AG04450 (cell line): Measurements from ENCODE around the gene TPH2. TPM values are rescaled to one million over a fixed set of nuclear protein-coding genes. Genes with fewer than 3 reads are reported as not detected.

Experiments used
- CTCF ChIA-PET: fragments of 300-600, 350-600 bp; formaldehyde crosslinking; extraction: SDS; loops from one replicate; lab custom pipeline; 2022; ENCODE audit warnings: antibody characterized with exemption, inconsistent platforms; lab: Charles Lee
- POLR2A ChIA-PET: fragments of 350-600 bp; formaldehyde crosslinking; extraction: SDS; loops from one replicate; lab custom pipeline; 2021; ENCODE audit warnings: antibody characterized with exemption, inconsistent platforms; lab: Yijun Ruan, JAX
- DNase-seq: peaks from one replicate; pipeline ENCODE4 v3.0.0-alpha.2; 2011; ENCODE audit warnings: low read depth, low spot score
- H3K27ac ChIP-seq: one replicate; pipeline ENCODE4 v1.5.1; 2012; ENCODE audit warnings: low read depth, low read length, control low read depth
- H3K27me3 ChIP-seq: one replicate; pipeline ENCODE4 v1.6.0; 2012; ENCODE audit warnings: low read length; ENCODE audit not compliant: control insufficient read depth, insufficient read depth
- H3K4me3 ChIP-seq: 2 replicates; pipeline ENCODE4 v1.5.1; 2011; ENCODE audit warnings: mild to moderate bottlenecking, low read depth, low read length, control low read depth
- H3K9me3 ChIP-seq: 2 replicates; pipeline ENCODE4 v1.5.1; 2012; ENCODE audit warnings: low read length; ENCODE audit not compliant: control insufficient read depth, insufficient read depth
- polyA plus RNA-seq: library from polyadenylated mRNA; depleted of rRNA; stranded (reverse); fragments of >200 nt; gene quantifications from 2 replicates; pipeline ENCODE4 v1.2.3, GENCODE V29; 2011
- TF ChIP-seq, protein P1 (sequence below): IDR thresholded peaks from 2 replicates; pipeline ENCODE4 v1.5.1; 2011; ENCODE audit warnings: low read depth, low read length, control low read depth, inconsistent platforms

TPH2 gene
- polyA plus RNA-seq, 1 experiment, result 0.04 TPM

DNA sequence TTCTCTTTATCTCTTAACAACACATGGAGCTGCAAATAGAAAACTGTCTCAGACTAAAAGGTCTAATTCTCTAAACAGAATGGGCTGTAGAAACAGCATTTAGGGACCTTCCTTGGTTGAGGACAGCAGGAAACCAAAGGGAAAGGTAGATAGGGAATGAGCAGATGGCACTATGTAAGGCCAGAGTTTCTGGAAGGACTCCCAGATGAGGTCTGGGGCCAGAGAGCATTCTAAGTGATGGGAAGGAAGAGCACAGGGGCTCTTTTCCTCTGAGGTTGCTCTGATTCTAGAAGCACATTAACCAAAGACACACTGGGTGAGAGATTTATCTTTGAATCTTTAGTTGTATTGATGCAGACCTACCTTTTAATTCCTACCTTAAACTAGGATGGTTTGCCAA lies 79.4 kb downstream of the TPH2 start:
- CTCF ChIA-PET, result interaction anchor here (0.6 to 2.8 kb wide), 8 partner anchors 10 to 755 kb away, joined by 3 to 15 read pairs (median 6); no protein-coding TSS in a partner anchor
- TF ChIP-seq, protein P1, sequence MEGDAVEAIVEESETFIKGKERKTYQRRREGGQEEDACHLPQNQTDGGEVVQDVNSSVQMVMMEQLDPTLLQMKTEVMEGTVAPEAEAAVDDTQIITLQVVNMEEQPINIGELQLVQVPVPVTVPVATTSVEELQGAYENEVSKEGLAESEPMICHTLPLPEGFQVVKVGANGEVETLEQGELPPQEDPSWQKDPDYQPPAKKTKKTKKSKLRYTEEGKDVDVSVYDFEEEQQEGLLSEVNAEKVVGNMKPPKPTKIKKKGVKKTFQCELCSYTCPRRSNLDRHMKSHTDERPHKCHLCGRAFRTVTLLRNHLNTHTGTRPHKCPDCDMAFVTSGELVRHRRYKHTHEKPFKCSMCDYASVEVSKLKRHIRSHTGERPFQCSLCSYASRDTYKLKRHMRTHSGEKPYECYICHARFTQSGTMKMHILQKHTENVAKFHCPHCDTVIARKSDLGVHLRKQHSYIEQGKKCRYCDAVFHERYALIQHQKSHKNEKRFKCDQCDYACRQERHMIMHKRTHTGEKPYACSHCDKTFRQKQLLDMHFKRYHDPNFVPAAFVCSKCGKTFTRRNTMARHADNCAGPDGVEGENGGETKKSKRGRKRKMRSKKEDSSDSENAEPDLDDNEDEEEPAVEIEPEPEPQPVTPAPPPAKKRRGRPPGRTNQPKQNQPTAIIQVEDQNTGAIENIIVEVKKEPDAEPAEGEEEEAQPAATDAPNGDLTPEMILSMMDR, result no peak
- no peaks in the 10 kb centered on the region for H3K9me3 ChIP-seq
- no peak overlapping the region for H3K27ac ChIP-seq
- no peak overlapping the region for H3K4me3 ChIP-seq
- DNase-seq, result no peak
- POLR2A ChIA-PET, result no interaction called here
- H3K27me3 ChIP-seq, result peaks cover 8% of the 10 kb centered on the region

DNA sequence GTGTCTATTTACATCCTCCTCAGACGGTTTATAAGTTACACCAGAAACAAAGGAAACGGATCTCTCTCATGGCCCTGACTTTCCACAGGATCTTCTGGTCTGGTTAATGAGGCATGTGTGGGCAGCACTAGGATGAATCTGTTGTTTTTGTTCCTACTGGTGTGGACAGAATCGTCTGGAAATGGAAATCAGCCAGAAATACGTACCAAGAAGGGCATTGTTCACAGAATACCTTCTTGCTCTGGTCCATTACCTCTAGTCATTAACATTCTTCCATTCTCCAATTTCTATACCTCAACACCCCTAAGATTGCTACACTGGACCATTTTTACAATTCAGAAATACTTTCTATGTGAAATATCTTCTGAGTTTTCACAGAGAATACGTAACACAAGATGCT lies 86.0 kb downstream of the TPH2 start:
- no peak overlapping the region for H3K4me3 ChIP-seq
- POLR2A ChIA-PET, result no interaction called here
- CTCF ChIA-PET, result interaction anchor here (2.3 kb wide), 1 partner anchor 8 kb away, joined by 10 read pairs; no protein-coding TSS in a partner anchor
- H3K27me3 ChIP-seq, result peaks cover 2% of the 10 kb centered on the region
- H3K9me3 ChIP-seq, result no peaks in the 10 kb centered on the region
- DNase-seq, result no peak
- H3K27ac ChIP-seq, result no peak overlapping the region
- TF ChIP-seq, protein P1, result no peak

DNA sequence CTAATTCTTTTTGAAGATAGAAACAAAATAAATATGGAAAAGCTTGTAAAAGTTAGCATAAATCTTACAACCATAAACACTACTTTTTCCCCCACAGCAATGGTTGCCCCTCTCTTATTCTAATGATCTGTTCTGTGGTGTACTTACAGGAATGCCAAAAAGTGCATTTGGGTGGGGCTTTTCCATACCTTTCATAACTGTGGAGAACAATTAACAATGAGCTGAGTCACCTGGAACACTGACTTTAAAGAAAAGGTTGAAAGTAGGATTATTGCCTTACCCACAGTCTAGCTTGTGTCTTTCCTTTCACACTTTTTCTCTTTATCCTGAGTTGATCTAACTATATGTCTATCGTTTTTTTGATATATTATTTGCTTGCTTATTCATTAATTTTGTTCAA lies 86.9 kb downstream of the TPH2 start:
- CTCF ChIA-PET, result interaction anchor here (2.3 kb wide), 1 partner anchor 8 kb away, joined by 10 read pairs; no protein-coding TSS in a partner anchor

DNA sequence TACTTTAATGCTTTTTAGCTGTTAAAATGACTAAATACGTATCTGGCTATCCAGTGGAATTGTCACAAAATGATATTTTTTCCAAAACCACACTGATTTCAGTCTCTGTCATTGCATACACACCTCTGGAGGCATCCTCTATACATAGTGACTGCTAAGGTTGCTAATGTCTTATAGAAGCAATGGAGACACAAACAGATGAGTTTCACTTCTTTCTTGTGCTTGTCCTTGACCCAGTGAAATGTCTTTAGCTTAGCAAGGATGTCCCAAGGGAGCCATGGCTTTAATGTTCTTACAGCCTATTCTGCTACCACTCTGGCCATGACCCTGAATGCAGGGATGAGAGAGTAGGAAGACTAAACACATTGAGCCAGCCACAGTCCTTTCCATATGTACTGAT lies 90.3 kb downstream of the TPH2 start:
- no peak for DNase-seq
- no peak overlapping the region for H3K27ac ChIP-seq
- POLR2A ChIA-PET, result no interaction called here
- H3K27me3 ChIP-seq, result no peaks in the 10 kb centered on the region
- CTCF ChIA-PET, result no interaction called here
- no peaks in the 10 kb centered on the region for H3K9me3 ChIP-seq
- TF ChIP-seq, protein P1, result no peak
- no peak overlapping the region for H3K4me3 ChIP-seq

More for the DNA sequence above, 86.9 kb downstream of the TPH2 start:
- H3K4me3 ChIP-seq, result no peak overlapping the region
- TF ChIP-seq, protein P1, result no peak
- POLR2A ChIA-PET, result no interaction called here
- H3K9me3 ChIP-seq, result no peaks in the 10 kb centered on the region
- DNase-seq, result no peak
- no peaks in the 10 kb centered on the region for H3K27me3 ChIP-seq
- no peak overlapping the region for H3K27ac ChIP-seq

DNA sequence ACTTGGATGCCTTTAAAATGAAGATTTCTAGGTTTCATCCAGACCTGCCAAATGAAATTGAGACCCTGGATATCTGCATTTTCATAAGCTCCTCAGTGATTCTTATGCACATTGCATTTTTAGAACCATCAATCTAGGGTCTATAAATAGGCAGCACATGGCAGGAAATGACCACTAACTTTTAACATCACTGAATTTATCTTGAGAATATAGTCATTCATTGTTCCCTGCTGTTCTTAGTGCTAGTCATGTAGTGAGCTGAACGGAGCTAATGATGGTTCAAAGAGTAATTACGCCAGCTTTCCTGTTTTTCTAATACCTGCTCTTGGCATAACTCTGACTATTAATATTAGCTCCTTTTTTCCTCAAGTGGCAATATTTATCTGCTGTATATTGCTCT lies 91.6 kb downstream of the TPH2 start:
- TF ChIP-seq, protein P1, result no peak
- Histone ChIP-seq H3K9me3 (no peaks in the 10 kb centered on the region), H3K27me3 (no peaks in the 10 kb centered on the region), H3K27ac (no peak overlapping the region), H3K4me3 (no peak overlapping the region)
- POLR2A ChIA-PET, result no interaction called here
- no peak for DNase-seq
- CTCF ChIA-PET, result interaction anchor here (0.6 to 1.6 kb wide), 3 partner anchors 13 to 1624 kb away, joined by 3 to 6 read pairs (median 3); no protein-coding TSS in a partner anchor
